Measurements from ENCODE around the gene SEPTIN7.

DNA sequence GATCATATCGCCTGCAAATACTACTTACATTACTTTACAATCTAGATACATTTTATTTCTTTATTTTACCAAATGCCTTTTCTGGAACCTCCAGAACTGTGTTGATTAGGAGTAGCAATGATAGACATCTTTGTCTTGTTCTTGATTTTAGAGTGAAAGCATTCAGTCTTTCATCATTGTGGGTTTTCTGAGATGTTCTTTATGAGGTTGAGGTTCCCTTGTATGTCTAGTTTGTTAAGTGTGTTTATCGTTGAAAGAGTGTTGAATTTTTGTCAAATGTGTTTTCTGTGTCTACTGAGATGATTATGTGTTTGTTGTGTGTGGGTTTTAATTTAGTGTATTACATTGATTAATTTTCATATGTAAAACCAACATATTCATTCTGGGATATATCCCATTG is 17.1 kb downstream of the SEPTIN7 start:
- TF ChIP-seq, protein P1, sequence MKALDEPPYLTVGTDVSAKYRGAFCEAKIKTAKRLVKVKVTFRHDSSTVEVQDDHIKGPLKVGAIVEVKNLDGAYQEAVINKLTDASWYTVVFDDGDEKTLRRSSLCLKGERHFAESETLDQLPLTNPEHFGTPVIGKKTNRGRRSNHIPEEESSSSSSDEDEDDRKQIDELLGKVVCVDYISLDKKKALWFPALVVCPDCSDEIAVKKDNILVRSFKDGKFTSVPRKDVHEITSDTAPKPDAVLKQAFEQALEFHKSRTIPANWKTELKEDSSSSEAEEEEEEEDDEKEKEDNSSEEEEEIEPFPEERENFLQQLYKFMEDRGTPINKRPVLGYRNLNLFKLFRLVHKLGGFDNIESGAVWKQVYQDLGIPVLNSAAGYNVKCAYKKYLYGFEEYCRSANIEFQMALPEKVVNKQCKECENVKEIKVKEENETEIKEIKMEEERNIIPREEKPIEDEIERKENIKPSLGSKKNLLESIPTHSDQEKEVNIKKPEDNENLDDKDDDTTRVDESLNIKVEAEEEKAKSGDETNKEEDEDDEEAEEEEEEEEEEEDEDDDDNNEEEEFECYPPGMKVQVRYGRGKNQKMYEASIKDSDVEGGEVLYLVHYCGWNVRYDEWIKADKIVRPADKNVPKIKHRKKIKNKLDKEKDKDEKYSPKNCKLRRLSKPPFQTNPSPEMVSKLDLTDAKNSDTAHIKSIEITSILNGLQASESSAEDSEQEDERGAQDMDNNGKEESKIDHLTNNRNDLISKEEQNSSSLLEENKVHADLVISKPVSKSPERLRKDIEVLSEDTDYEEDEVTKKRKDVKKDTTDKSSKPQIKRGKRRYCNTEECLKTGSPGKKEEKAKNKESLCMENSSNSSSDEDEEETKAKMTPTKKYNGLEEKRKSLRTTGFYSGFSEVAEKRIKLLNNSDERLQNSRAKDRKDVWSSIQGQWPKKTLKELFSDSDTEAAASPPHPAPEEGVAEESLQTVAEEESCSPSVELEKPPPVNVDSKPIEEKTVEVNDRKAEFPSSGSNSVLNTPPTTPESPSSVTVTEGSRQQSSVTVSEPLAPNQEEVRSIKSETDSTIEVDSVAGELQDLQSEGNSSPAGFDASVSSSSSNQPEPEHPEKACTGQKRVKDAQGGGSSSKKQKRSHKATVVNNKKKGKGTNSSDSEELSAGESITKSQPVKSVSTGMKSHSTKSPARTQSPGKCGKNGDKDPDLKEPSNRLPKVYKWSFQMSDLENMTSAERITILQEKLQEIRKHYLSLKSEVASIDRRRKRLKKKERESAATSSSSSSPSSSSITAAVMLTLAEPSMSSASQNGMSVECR (CRISPR knock-in tag; IDR thresholded peaks at IDR 0.05; ENCODE audit: borderline replicate concordance): no peak
- TF ChIP-seq, protein P2, sequence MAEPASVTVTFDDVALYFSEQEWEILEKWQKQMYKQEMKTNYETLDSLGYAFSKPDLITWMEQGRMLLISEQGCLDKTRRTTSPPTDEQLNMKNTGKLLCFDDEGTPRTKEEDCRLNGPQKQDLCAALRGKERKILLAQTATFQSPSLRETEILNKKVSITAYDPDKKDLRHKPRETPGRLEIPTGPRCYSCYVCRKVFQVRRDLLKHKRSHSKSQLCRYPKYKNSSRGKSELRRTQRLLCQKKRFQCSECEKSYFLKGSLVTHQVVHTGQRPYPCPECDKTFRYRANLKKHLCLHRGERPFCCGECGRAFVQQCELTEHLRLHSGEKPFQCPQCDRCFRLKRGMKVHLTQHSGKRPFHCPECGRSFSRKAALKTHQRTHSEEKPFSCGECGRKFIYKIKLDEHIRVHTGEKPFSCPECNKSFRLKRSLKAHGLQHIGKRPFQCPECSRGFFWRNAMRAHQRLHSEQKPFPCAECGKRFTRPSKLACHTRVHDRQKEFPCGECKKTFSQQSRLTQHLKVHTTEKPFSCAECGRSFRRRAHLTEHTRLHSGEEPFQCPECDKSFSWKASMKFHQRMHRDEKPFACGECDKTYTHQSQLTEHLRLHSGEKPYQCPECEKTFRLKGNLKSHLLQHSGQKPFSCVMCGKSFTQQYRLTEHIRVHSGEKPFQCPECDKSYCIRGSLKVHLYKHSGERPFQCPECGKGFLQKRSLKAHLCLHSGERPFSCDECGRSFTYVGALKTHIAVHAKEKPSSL (CRISPR knock-in tag; conservative IDR thresholded peaks at IDR 0.05): no peak
- no peak for TF ChIP-seq IRF2 (CRISPR knock-in tag; IDR thresholded peaks at IDR 0.05; ENCODE audit: borderline replicate concordance, low read depth)
- TF ChIP-seq, protein P3, sequence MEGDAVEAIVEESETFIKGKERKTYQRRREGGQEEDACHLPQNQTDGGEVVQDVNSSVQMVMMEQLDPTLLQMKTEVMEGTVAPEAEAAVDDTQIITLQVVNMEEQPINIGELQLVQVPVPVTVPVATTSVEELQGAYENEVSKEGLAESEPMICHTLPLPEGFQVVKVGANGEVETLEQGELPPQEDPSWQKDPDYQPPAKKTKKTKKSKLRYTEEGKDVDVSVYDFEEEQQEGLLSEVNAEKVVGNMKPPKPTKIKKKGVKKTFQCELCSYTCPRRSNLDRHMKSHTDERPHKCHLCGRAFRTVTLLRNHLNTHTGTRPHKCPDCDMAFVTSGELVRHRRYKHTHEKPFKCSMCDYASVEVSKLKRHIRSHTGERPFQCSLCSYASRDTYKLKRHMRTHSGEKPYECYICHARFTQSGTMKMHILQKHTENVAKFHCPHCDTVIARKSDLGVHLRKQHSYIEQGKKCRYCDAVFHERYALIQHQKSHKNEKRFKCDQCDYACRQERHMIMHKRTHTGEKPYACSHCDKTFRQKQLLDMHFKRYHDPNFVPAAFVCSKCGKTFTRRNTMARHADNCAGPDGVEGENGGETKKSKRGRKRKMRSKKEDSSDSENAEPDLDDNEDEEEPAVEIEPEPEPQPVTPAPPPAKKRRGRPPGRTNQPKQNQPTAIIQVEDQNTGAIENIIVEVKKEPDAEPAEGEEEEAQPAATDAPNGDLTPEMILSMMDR (IDR thresholded peaks at IDR 0.05): no peak
- TF ChIP-seq, protein P4, sequence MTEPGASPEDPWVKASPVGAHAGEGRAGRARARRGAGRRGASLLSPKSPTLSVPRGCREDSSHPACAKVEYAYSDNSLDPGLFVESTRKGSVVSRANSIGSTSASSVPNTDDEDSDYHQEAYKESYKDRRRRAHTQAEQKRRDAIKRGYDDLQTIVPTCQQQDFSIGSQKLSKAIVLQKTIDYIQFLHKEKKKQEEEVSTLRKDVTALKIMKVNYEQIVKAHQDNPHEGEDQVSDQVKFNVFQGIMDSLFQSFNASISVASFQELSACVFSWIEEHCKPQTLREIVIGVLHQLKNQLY (CRISPR knock-in tag; IDR thresholded peaks at IDR 0.05): no peak
- TF ChIP-seq, protein P5, sequence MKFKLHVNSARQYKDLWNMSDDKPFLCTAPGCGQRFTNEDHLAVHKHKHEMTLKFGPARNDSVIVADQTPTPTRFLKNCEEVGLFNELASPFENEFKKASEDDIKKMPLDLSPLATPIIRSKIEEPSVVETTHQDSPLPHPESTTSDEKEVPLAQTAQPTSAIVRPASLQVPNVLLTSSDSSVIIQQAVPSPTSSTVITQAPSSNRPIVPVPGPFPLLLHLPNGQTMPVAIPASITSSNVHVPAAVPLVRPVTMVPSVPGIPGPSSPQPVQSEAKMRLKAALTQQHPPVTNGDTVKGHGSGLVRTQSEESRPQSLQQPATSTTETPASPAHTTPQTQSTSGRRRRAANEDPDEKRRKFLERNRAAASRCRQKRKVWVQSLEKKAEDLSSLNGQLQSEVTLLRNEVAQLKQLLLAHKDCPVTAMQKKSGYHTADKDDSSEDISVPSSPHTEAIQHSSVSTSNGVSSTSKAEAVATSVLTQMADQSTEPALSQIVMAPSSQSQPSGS (CRISPR knock-in tag; IDR thresholded peaks at IDR 0.05; ENCODE audit: borderline replicate concordance, low read depth): no peak
- TF ChIP-seq, protein P6, sequence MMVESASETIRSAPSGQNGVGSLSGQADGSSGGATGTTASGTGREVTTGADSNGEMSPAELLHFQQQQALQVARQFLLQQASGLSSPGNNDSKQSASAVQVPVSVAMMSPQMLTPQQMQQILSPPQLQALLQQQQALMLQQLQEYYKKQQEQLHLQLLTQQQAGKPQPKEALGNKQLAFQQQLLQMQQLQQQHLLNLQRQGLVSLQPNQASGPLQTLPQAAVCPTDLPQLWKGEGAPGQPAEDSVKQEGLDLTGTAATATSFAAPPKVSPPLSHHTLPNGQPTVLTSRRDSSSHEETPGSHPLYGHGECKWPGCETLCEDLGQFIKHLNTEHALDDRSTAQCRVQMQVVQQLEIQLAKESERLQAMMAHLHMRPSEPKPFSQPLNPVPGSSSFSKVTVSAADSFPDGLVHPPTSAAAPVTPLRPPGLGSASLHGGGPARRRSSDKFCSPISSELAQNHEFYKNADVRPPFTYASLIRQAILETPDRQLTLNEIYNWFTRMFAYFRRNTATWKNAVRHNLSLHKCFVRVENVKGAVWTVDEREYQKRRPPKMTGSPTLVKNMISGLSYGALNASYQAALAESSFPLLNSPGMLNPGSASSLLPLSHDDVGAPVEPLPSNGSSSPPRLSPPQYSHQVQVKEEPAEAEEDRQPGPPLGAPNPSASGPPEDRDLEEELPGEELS (CRISPR knock-in tag; IDR thresholded peaks at IDR 0.05): no peak
- TF ChIP-seq MXD4 (CRISPR knock-in tag; IDR thresholded peaks at IDR 0.05; ENCODE audit: borderline replicate concordance): no peak
- TF ChIP-seq, protein P7, sequence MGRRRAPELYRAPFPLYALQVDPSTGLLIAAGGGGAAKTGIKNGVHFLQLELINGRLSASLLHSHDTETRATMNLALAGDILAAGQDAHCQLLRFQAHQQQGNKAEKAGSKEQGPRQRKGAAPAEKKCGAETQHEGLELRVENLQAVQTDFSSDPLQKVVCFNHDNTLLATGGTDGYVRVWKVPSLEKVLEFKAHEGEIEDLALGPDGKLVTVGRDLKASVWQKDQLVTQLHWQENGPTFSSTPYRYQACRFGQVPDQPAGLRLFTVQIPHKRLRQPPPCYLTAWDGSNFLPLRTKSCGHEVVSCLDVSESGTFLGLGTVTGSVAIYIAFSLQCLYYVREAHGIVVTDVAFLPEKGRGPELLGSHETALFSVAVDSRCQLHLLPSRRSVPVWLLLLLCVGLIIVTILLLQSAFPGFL (CRISPR knock-in tag; IDR thresholded peaks at IDR 0.05; ENCODE audit: borderline replicate concordance): no peak
- no peak for TF ChIP-seq ATF1 (CRISPR knock-in tag; IDR thresholded peaks at IDR 0.05)
- no peak for TF ChIP-seq CREB1 (CRISPR knock-in tag; IDR thresholded peaks at IDR 0.05)
- no peak for TF ChIP-seq ZBTB21 (CRISPR knock-in tag; IDR thresholded peaks at IDR 0.05; ENCODE audit: borderline replicate concordance)
